ENCODE measurements around the gene CDRT4.

The CDRT4 gene

DNA sequence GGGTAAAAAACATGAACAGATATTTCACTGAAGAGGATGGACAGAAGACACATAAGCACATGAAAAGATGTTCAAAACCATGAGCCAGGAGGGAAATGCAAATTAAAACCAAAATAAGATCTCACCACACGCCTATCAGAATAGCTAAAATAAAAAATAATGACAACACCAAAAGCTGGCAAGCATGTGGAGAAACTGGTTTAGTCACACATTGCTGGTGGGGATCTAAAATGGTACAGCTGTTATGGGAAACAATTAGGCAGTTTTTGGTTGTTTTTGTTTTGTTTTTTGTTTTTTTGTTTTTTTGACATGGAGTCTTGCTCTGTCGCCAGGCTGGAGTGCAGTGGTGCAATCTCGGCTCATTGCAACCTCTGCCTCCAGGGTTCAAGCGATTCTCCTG is 81.3 kb downstream of the CDRT4 start:
- Histone ChIP-seq H3K36me3 (replicated peaks; ENCODE audit: low read depth, low read length) (no peaks in the 10 kb centered on the region), H2AFZ (ENCODE audit: low read depth, low read length) (no peak overlapping the region), H3K27ac (ENCODE audit: low read length) (no peak overlapping the region), H3K4me2 (ENCODE audit: low read length) (no peak overlapping the region), H3K4me1 (ENCODE audit: low read length) (no peaks in the 10 kb centered on the region), H3K27me3 (ENCODE audit: low read depth, low read length) (no peaks in the 10 kb centered on the region), H3K79me2 (ENCODE audit: low read length) (no peaks in the 10 kb centered on the region), H3K9me3 (ENCODE audit: insufficient read depth, low read length) (no peaks in the 10 kb centered on the region), H3K9ac (ENCODE audit: low read length) (no peak overlapping the region), H4K20me1 (ENCODE audit: insufficient read depth, low read length) (no peaks in the 10 kb centered on the region), H3K4me3 (ENCODE audit: low read length) (no peak overlapping the region)
- no peak for TF ChIP-seq CTCF (IDR thresholded peaks at IDR 0.05; ENCODE audit: low read depth, low read length)
- no peak for TF ChIP-seq EZH2phosphoT487 (IDR thresholded peaks at IDR 0.05; ENCODE audit: low read depth)
